ENCODE results near the gene LDB2.

DNA sequence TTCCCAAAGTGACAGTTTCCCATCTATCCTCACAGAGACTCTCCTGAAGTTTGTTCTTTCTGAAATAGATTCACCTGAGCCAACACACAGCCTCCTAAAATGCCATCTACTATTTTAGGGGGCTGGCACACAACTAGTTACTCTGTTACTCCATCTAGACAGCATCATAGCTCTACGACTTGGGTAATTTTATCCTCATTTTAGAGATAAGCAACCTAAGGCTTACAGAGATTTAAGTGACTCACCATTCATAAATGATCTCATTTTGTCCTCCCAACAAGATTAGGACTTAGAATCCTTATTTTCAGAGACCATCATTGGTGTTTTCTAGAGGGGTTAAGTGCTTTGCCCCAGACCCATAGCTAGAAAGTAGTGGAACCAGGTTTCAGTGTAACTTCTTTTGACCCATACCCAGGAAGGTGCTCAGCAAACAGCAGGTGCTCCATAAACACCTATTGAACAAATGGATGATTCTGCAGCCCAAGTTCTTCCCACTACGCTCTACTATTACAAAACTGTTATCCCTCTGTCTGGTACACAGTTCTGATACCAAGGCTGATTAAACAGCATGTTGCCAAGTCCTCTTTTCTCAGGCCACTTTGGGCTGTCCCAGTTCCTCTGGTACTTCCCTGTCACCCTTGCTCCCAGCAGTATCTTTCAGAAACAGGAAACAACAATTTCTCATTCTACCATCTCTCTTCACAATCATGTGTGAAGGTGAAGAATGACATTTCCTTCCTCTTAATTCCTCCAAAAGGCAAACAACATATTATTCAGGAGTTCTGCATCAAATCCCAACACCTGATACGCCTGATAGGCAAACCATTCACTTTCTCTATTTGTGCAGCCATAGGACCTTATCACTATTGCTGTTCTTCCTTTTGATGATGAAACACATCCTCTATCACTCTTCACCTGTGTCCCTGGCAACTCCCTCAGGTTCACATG, 367.5 kb downstream of the LDB2 start:
- TF ChIP-seq, protein P1, sequence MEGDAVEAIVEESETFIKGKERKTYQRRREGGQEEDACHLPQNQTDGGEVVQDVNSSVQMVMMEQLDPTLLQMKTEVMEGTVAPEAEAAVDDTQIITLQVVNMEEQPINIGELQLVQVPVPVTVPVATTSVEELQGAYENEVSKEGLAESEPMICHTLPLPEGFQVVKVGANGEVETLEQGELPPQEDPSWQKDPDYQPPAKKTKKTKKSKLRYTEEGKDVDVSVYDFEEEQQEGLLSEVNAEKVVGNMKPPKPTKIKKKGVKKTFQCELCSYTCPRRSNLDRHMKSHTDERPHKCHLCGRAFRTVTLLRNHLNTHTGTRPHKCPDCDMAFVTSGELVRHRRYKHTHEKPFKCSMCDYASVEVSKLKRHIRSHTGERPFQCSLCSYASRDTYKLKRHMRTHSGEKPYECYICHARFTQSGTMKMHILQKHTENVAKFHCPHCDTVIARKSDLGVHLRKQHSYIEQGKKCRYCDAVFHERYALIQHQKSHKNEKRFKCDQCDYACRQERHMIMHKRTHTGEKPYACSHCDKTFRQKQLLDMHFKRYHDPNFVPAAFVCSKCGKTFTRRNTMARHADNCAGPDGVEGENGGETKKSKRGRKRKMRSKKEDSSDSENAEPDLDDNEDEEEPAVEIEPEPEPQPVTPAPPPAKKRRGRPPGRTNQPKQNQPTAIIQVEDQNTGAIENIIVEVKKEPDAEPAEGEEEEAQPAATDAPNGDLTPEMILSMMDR (IDR thresholded peaks at IDR 0.05): no peak
- no peak for TF ChIP-seq POLR2A (IDR thresholded peaks at IDR 0.05)

All from heart left ventricle (tissue), 13 donors.